ENCODE measurements around the gene LEMD1.
"Not testable (repeated sequence)": the region's sequence is repeated elsewhere in the genome, so short reads cannot be mapped to it uniquely, and the experiment has no call there.

LEMD1 gene

GRCh38 chr1:205380882-205381281 is 41.0 kb downstream of the LEMD1 start:
- DNase-seq (ENCODE audit: low read depth in 3 of 3), result no peak

GRCh38 chr1:205379056-205379455 is 42.8 kb downstream of the LEMD1 start:
- DNase-seq (ENCODE audit: low read depth in 3 of 3), result no peak

GRCh38 chr1:205377355-205377754 is 44.5 kb downstream of the LEMD1 start:
- no peak for DNase-seq (ENCODE audit: low read depth in 3 of 3)

DNA sequence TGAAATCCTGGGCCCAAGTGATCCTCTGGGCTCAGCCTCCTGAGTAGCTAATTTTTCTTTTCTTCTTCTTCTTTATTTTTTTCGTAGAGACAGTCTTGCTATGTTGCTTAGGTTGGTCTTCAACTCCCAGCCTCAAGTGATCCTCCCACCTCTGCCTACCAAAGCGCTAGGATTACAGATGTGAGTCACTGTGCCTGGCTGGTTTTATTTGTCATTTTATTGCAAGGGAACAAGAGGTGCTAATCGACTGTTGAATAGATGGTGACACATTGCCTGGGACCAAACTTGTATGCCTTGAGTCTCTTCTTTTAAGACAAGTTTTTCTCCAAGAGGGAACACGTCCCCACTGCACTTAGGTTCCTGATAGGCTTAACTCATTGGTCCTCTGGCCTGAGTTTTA is 45.1 kb downstream of the LEMD1 start:
- no peak for DNase-seq (ENCODE audit: low read depth in 3 of 3)

- no peak for DNase-seq (ENCODE audit: low read depth in 3 of 3)
These were observed 45.9 kb downstream of the LEMD1 start for GRCh38 chr1:205375835-205376545.

DNA sequence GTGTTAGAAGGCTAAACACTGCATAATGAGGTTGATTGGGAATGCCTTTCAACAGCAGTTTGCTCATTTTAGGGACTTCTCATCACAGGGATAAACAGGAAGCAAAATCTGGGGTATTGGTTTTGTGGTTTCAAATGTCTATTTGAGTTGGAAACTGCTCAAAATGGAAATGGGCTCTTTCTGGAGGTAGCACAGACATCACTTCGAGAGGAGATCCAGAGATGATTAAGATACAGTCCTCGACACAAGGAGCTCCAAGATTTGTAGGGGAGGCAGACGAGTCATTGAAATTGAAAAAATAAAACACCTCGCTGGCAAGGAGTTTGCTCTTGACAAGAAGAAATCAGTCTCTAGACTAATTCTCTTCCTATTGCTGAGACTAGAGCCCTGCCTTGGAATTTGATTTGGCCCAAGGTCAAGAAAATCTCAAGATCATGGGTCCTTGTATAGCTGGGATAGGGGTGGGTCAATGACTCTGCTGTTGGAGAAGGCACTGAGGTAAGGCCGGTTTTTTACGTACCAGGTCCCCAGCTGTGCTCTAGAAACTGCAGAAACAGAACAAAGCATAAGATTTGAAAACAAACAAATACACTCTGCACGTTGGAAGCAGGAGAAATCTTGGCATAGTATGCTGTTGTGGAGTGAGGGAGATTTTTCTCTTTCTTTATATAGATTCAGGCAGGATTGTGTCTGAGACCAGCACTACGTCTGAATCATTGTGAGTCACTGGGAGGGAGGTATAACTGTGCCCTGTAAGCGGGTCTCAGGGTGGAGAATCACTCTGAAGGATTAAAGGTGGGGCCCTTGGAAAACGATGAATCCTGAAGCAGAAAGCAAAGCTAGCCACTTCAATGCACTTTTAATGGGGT is 47.4 kb downstream of the LEMD1 start:
- no peak for DNase-seq (ENCODE audit: low read depth in 3 of 3)

- no peak for DNase-seq (ENCODE audit: low read depth in 3 of 3)
These were observed 48.1 kb downstream of the LEMD1 start for GRCh38 chr1:205373798-205374175.

- DNase-seq (ENCODE audit: low read depth in 3 of 3), result no peak
These were observed 48.6 kb downstream of the LEMD1 start for GRCh38 chr1:205373022-205373797.

DNA sequence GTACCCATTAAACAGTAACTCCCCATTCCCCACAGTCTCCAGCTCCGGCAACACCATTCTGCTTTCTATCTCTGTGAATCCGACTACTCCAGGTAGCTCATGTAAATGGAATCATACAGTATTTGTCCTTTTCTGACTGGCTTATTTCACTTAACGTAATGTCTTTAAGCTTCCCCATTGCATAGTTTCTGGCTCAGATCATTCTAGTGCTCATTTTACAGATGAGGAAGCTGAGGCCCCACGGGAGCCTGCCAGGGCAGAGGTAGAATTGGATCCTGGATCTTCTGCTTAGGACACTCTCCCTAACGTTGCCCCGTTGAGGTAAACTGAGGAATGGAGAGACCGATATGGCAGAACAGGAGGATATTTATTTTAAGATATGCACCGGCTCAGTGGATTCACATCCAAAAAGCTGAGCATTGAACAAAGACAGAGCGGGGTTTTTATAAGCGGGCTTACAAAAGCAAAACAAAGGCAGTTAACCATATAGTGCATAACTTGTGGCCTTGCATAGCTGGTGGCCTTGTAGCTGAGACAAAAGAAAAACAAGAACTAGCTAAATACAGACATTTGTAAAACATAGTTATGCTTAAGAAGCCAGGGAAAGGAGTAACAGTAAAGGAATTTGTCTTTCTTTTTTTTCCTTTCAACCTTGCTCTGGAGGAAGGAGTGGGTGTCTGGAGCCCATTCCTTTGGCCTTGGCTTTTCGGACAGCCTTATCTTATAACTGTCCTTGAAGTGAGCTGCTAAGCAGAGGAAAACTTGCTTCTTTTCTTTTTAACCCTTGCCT is 49.8 kb downstream of the LEMD1 start:
- DNase-seq (ENCODE audit: low read depth in 3 of 3), result no peak

DNA sequence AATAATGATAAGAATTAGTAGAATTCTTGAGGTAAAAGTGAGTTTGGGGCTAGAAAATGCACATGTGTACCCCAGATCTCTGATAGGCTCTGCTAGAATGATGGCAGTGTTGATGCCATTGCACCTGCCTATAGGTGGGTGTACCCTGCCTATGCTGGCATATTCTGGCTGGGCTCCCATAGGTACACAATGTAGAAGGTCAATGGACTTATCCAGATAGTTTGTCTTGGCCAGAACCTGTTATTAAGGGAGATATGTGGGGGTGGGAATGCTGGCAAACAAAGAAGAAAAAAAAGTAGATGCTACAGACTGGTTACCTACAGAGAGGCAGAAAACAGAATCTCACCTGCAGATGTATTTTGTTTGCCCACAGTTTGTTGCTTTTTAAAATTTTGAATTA is 51.1 kb downstream of the LEMD1 start:
- no peak for DNase-seq (ENCODE audit: low read depth in 3 of 3)

DNA sequence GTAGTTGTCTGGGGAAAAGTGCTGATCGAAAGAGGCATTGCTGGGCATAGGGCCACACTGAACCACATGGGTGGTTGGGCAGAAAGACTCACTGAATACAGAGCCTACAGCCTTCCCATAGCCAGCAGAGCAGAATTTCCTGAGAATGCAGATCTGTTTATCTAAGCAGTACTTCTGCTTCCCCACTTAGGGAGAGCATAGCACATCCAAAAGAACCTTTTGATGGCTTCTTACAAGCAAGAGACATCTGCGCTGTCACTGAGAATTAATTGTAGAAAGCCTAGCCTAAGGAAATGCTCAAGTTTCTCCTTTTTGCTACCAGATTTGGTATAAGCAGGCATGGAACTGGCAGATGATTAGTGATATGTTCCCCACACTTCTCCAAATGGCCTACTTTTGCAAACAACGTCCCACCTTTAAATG is 52.1 kb downstream of the LEMD1 start:
- DNase-seq (ENCODE audit: low read depth in 3 of 3), result no peak

GRCh38 chr1:205368478-205368877 is 53.4 kb downstream of the LEMD1 start:
- DNase-seq (ENCODE audit: low read depth in 3 of 3), result no peak

DNA sequence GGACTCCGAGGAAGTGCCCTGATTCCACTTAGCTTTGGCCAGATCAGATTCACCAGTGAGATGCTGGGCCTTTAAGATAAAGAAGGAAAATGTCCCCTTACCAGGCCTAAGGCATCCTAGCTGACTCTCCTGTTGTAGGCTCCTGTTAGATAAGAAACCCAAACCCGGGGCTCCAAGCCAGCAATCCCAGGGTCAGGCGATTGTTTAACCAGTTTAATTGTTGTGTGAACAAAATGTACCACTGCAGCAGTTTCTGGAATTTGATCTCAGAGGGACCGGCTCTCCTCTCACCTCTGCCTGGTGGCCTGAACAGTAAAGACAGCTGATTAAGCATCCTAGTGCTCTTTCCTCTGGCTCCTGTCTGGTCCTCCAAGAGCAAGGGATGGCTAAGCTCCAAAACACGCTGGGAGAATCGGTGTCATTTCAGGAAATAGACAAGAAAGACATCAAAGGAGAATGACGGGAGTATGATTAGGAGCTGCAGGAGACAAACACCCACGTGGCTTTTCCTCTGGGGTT is 55.9 kb downstream of the LEMD1 start:
- no peak for DNase-seq (ENCODE audit: low read depth in 3 of 3)

DNA sequence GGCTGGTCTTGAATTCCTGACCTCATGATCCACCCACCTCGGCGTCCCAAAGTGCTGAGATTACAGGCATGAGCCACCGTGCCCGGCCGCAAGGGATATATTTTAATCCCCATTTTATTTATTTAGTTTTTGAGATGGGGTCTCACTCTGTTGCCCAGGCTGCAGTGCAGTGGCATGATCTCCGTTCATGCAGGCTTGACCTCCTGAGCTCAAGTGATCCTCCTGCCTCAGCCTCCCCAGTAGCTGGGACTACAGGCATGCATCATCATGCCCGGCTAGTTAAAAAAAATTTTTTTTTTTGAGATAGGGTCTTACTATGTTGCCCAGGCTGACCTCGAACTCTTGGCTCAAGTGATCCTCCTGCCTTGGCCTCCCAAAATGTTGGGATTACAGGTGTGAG is 56.8 kb downstream of the LEMD1 start:
- DNase-seq (ENCODE audit: low read depth in 3 of 3), result not testable (repeated sequence)

GRCh38 chr1:205360891-205361290 is 61.0 kb downstream of the LEMD1 start:
- DNase-seq (ENCODE audit: low read depth in 3 of 3), result no peak

DNA sequence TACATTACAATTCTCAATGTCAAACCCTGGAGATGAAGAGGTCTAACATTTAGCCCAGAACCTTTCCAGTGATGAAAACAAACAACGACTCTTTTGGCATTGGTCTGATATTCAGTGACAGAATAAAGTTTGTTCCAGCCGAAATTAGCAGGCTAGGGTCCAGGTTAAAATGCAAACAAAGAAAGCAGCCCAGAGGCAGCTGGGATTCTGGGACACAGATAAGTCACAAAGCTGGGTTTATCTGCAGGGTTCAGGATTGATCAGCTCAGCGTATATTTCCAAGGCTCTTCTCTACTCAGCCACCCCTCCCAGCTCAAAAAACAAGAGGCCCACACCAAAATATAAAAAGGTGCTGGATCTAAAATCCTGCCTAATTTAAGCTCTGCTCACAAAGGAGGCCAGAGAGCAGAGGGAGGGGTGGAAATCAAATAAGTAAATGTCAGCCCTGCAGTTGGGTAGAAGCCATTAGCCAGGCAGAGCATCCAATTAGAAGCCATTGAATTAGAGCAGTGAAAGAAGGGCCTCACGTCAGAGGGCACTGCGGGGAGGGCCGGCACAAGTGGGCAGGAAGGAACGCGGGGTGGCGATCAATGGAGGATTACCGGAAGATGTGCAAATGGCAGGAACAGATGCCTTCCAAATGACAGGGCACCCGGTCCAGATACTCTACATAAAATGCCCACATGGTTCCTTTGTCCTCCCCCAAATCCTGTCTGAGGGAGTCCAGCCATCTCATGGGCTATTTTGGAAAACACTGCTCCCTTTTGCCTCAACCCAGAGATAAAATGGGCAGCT is 61.9 kb downstream of the LEMD1 start:
- no peak for DNase-seq (ENCODE audit: low read depth in 3 of 3)

GRCh38 chr1:205358579-205358978 is 63.3 kb downstream of the LEMD1 start:
- DNase-seq (ENCODE audit: low read depth in 3 of 3), result no peak

DNA sequence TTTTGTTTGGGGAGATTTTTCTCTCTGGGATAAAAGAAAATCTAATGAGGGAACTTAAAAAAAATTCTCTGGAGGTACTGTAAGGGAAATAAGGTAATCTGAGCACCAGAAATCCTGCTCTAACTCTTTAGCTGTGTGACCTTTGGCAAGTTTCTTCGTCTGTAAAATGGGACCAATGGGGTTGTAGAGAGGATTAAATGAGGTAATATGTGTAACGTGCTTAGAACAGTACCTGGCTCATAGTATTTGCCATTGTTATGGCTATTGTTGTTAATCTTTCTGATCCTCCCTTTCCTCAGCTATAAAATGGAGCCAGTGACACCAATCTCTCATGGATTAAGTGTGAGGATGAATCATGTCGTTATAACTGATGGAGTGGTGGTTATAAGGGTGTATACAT is 64.3 kb downstream of the LEMD1 start:
- DNase-seq (ENCODE audit: low read depth in 3 of 3), result no peak

DNA sequence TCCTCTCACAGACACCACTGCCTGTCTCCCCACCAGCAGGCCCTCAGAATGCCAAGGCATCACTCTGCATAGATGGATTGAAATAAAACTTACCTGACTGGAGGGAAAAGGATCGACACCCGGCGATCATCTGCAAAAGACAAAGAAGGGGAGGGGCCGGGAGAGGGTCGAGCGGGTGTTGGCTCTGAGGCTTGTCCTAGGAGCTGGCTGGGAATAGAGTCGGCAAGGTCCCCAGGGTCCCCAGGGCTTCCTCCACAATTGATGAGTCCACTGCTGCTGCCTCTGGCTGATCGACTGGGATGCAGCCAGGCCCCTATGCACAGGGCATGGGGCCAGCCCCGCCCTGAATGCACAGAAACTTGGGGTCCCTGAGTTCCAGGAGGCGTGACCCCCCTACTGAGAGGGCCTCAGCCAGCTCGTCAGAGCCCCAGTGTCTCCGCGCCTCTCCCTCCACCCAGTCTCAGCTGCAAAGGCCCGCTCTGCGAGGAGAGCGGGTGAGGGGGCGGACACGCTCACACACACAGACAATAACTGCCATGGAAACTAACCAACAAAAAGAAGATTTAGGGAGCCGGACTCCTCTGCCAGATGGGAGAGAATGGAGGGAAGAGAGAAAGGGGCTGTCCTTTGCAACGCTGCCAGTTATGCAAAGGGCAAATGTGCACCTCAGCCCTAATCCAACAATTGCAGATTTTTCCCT is 65.3 kb downstream of the LEMD1 start, which contains the start of gene KLHDC8A:
KLHDC8A (minus strand) TSS at position 483 of the 700 bp plus-strand sequence. CDS start 13,318 bp downstream, outside the sequence.
- DNase-seq (ENCODE audit: low read depth in 3 of 3), result no peak

GRCh38 chr1:205355075-205355453 is 66.8 kb downstream of the LEMD1 start:
- no peak for DNase-seq (ENCODE audit: low read depth in 3 of 3)
